Measurements from ENCODE around the gene TMEM200B.
"Not testable (repeated sequence)": the region's sequence is repeated elsewhere in the genome, so short reads cannot be mapped to it uniquely, and the experiment has no call there.

Gene TMEM200B

DNA sequence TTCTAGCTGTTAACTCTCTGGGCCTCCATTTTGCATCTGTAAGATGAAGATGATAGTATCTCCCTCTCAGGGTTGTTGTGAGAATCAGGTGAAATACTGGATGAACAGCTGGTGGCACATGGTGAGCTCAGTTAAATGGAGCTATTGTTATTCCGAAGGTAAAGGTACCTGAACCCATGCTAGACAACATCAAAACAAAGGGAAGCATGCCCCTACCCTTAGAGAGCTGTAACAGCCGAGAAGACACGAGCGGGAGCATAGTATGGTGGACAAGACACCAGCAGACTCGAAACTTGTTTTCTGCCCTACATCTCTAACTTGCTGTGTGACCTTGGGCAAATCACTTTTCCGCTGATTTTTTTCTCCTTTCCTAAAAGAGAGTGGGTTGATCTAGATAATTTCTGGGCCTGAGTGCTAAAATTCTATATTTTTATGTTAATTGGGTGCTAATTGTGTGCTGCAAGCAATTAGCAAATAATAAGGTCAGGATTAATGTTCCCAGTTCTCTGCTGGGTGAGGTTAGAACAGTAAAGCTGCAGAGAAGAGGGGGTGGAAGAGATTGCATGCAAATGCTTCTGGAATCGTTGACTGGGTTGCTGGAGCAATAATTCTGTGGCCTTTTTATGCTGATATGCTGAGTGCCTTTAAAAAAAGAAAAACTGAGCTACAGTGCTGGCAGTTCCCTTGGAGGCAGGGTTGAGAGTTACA, 10.8 kb downstream of the TMEM200B start:
- DNase-seq (ENCODE audit: low read depth, low spot score), result no peak

GRCh38 chr1:29108041-29108440, 15.7 kb downstream of the TMEM200B start:
- DNase-seq (ENCODE audit: low read depth, low spot score), result not testable (repeated sequence)

DNA sequence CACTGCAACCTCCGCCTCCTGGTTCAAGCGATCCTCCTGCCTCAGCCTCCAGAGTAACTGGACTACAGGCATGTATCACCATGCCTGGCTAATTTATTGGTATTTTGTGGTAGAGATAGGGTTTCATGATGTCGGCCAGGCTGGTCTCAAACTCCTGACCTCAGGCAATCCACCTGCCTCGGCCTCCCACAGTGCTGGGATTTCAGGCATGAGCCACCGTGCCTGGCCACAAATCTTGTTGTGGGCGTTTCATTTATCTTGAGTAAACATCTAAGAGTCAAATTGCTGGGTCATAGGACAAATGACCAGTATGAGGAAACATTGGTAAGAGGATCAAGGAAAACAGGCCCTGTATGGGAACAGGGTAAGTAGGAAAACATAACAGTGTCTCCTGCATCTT, 17.9 kb downstream of the TMEM200B start:
- DNase-seq (ENCODE audit: low read depth, low spot score), result no peak

GRCh38 chr1:29100487-29100886, 23.2 kb downstream of the TMEM200B start:
- DNase-seq (ENCODE audit: low read depth, low spot score), result no peak

DNA sequence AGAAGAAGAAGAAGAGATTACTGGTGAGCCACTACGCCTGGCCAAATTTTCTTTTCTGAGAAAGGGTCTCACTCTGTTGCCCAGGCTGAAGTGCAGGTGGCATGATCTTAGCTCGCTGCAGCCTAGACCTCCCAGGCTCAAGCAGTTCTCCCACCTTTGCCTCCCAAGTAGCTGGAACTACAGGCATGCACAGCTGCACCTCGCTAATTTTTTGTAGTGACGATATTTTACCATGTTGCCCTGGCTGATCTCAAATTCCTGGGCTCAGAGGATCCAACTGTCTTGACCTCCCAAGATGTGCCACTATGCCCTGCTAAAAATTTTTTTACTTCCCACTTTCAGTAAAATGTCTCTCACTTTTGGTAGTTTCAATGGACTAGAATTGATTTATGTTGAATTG, 24.4 kb downstream of the TMEM200B start:
- DNase-seq (ENCODE audit: low read depth, low spot score), result no peak

DNA sequence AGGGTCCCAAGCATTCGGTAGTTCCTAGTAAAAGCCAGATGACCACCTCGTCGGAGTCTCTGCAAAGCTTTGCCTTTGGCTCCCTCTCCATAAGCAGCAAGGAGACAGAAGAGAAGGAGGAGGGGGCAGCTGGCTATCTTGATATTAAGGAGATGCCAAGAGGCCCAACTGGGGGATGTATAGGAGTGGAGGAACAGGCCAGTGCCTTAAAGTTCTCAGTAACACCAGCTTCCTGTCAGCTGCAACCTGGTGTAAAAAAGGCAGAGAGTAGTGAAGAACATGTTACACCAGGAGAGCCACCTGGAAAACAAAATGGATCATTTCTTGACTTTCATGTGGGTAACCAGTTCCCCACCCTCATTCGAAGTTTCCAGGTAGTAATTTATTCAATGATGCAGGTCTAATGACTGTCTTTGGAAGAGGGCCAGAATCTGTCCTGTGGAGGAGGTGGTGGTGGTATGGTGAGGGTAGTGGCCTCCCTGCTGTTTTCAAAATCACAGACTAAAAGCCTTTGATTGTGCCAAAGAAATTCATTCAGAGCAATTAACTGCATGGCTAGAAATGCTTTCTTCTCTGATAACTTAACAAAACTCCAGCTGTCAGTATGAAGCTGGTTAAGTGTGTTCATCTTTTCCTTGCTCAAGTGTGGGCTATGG, 27.3 kb downstream of the TMEM200B start:
- DNase-seq (ENCODE audit: low read depth, low spot score), result no peak

DNA sequence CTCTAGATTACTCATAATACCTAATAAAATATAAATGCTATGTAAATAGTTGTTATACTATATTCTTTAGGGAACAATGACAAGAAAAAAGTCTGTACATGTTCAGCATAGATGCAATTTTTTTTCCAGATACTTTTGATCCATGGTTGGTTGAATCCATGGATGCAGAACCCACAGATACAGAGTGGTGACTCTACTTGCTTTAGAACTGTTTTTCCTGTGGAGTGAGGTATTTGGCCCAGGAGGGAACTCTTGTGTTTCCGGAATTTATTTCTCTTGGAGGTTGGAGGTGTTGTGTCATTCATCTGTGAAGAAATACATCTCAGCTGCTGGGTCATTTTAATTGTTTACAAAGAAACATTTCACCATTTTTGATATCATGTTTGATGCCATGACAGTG, 28.7 kb downstream of the TMEM200B start:
- no peak for DNase-seq (ENCODE audit: low read depth, low spot score)

DNA sequence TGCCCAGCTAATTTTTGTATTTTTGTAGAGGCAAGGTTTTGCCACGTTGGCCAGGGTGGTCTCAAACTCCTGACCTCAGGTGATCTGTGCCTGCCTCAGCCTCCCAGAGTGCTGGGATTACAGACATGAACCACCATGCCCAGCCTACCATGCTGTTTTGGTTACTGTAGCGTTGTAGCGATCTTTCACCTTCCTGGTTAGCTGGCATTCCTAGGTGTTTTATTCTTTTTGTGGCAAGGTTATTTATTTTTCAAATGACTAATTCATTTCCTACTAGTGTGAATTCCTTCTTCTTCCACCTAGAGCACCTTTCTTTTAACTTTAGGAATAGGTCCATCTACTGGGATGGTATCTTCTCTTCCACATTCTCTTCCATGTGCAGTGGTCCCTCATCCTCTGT, 29.3 kb downstream of the TMEM200B start:
- DNase-seq (ENCODE audit: low read depth, low spot score), result no peak

DNA sequence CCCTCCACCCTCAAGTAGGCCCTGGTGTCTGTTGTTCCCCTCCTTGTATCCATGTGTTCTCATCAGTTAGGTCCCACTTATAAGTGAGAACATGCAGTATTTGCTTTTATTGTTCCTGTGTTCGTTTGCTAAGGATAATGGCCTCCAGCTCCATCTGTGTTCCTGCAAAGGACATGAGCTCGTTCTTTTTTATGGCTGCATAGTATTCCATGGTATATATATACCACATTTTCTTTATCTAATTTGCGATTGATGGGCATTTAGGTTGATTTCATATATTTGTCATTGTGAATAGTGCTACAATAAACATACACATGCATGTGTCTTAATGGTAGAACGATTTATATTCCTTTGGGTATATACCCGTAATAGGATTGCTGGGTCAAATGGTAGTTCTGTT, 31.0 kb downstream of the TMEM200B start:
- not testable (repeated sequence) for DNase-seq (ENCODE audit: low read depth, low spot score)

GRCh38 chr1:29090937-29091618, 32.6 kb downstream of the TMEM200B start:
- no peak for DNase-seq (ENCODE audit: low read depth, low spot score)

GRCh38 chr1:29084196-29084521, 39.5 kb downstream of the TMEM200B start:
- no peak for DNase-seq (ENCODE audit: low read depth, low spot score)

DNA sequence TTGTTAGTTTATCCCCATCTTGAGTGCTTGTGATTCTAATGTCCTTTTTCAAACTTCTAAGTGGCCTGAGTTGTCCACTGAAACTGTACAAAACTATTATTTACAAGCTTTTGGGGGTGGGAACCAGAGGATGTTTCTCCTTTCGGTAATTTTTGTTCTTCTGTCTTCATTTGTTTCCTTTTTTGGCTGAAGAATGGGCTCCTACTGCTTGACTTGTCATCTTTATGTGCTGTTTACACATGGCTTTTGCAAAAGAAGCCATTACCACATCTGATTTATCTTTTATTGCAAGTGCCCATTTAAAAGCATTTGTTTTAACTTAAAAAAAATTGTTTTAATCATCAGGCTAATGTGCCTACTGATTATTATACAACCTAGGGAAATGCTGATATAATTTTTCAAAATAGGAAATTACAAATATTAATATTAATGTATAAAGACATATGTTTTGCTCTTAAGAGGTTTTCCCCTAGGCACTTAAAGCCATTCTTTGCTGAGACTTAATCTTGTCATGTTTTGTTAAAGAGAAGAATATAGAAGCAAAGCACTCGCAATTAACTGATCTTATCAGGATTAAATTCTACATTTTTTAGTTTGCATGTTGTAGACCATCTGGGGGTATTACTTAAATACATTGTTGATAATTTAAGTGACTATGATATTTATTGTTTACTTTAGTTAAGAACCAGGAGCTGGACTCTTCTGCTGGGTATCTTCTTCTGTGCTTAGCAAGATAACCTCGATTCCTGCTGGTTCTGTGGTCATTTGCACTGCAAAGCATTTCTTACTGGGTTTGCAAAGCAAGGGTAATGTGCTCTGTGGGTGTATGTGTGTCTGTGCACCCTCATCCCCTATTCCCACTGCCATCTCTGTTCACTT, 40.1 kb downstream of the TMEM200B start:
- DNase-seq (ENCODE audit: low read depth, low spot score), result no peak

GRCh38 chr1:29082519-29082918, 41.2 kb downstream of the TMEM200B start:
- no peak for DNase-seq (ENCODE audit: low read depth, low spot score)

- DNase-seq (ENCODE audit: low read depth, low spot score), result no peak
These were observed 42.5 kb downstream of the TMEM200B start for GRCh38 chr1:29081201-29081600.

GRCh38 chr1:29079916-29080629, 43.6 kb downstream of the TMEM200B start:
- DNase-seq (ENCODE audit: low read depth, low spot score), result not testable (repeated sequence)

GRCh38 chr1:29077155-29077554, 46.5 kb downstream of the TMEM200B start:
- DNase-seq (ENCODE audit: low read depth, low spot score), result no peak

Measured in smooth muscle cell of the brain vasculature (primary cell).